PFSK-1 (cell line): ENCODE data around the gene LDAH.

Experiments
- FOXP2 ChIP-seq: optimal IDR thresholded peaks from 2 replicates; pipeline ENCODE3; 2011; ENCODE audit warnings: borderline replicate concordance, control low read depth, inconsistent platforms; ENCODE audit not compliant: insufficient read depth; ENCODE audit errors: extremely low read length, extremely low read depth
- POLR2AphosphoS5 ChIP-seq: IDR thresholded peaks from 2 replicates; pipeline ENCODE4 v1.6.1; 2012; ENCODE audit warnings: low read depth, mild to moderate bottlenecking, control low read depth, low read length, moderate library complexity
- SIN3A ChIP-seq: IDR thresholded peaks from 2 replicates; pipeline ENCODE4 v1.6.1; 2012; ENCODE audit warnings: mild to moderate bottlenecking, low read length, moderate library complexity, borderline replicate concordance; ENCODE audit not compliant: insufficient read depth
- TAF1 ChIP-seq: IDR thresholded peaks from 2 replicates; pipeline ENCODE4 v1.6.1; 2012; ENCODE audit warnings: low read length, control low read depth, borderline replicate concordance; ENCODE audit not compliant: insufficient read depth
- TF ChIP-seq, protein P1 (sequence below), 2 experiments: IDR thresholded peaks; 2 replicates each; pipeline versions ENCODE4 v1.6.1 to v1.8.0; 2011 to 2012; ENCODE audit warnings: low read depth in 2 of 2, low read length in 2 of 2, control low read depth in 1 of 2, inconsistent platforms in 1 of 2, mild to moderate bottlenecking in 1 of 2, moderate library complexity in 1 of 2; ENCODE audit not compliant: insufficient read depth in 1 of 2

LDAH gene

DNA sequence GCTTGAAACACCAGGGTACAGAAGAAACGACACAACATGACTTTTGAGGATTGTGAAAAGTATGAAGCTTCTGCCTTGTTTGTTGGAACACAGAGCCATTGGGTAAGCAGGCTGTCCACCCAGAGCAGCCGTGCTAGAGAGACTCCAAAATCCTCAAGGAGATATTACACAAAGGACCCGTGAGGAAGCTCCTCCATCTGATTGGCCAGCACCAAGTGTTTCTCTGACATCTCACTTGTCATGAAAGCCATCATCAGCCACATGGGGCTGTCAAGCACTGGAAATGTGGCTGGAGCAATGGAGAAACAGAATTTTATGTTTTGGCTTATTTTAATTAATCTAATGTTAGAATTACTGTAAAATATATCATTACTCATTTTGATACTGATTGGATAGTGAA is 29.8 kb upstream of the LDAH start:
- TF ChIP-seq TAF1 (no peak), FOXP2 (no peak), POLR2AphosphoS5 (no peak), SIN3A (no peak)
- TF ChIP-seq, protein P1, sequence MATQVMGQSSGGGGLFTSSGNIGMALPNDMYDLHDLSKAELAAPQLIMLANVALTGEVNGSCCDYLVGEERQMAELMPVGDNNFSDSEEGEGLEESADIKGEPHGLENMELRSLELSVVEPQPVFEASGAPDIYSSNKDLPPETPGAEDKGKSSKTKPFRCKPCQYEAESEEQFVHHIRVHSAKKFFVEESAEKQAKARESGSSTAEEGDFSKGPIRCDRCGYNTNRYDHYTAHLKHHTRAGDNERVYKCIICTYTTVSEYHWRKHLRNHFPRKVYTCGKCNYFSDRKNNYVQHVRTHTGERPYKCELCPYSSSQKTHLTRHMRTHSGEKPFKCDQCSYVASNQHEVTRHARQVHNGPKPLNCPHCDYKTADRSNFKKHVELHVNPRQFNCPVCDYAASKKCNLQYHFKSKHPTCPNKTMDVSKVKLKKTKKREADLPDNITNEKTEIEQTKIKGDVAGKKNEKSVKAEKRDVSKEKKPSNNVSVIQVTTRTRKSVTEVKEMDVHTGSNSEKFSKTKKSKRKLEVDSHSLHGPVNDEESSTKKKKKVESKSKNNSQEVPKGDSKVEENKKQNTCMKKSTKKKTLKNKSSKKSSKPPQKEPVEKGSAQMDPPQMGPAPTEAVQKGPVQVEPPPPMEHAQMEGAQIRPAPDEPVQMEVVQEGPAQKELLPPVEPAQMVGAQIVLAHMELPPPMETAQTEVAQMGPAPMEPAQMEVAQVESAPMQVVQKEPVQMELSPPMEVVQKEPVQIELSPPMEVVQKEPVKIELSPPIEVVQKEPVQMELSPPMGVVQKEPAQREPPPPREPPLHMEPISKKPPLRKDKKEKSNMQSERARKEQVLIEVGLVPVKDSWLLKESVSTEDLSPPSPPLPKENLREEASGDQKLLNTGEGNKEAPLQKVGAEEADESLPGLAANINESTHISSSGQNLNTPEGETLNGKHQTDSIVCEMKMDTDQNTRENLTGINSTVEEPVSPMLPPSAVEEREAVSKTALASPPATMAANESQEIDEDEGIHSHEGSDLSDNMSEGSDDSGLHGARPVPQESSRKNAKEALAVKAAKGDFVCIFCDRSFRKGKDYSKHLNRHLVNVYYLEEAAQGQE (IDR thresholded peaks at IDR 0.05; ENCODE audit: insufficient read depth in 1 of 2, low read depth in 2 of 2, low read length in 2 of 2): no peak

GRCh38 chr2:20852139-20852538 is 29.2 kb upstream of the LDAH start:
- TF ChIP-seq TAF1 (no peak), POLR2AphosphoS5 (no peak), FOXP2 (no peak), SIN3A (no peak)
- TF ChIP-seq, protein P1 (IDR thresholded peaks at IDR 0.05; ENCODE audit: insufficient read depth in 1 of 2, low read depth in 2 of 2, low read length in 2 of 2): no peak

DNA sequence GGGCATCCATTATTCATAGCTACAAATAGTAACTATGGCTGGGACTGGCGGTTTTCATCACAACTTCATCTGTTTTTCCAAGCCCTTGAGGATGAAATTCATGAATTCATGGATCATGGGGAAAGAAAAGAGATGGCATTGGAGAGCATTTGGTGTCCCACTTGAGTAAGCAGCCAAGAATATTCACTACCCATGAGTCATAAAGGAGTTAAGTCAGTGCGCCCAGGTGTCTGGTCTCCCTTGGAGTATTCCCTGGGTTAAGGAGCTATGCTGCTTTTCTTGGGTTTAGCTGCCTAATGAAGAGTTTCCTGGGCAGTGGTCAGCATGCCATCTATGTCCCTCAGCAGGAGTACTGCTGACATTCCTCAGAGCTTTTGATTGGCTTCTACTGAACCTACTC is 21.3 kb upstream of the LDAH start:
- TF ChIP-seq, protein P1 (IDR thresholded peaks at IDR 0.05; ENCODE audit: insufficient read depth in 1 of 2, low read depth in 2 of 2, low read length in 2 of 2): no peak
- TF ChIP-seq TAF1: no peak
- no peak for TF ChIP-seq POLR2AphosphoS5
- no peak for TF ChIP-seq SIN3A
- no peak for TF ChIP-seq FOXP2

DNA sequence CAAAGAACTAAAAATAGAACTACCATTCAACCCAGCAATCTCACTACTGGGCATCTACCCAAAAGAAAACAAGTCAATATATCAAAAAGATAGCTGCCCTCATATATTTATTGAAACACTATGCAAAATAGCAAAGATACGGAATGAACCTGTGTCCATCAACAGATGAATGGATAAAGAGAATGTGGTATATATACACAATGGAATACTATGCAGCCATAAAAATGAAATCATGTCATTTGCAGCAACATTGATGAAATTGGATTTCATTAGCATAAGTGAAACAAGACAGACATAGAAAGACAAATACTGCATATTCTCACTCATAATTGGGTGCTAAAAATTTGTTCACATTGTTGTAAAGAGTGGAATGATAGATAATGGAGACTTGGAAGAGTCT is 16.2 kb upstream of the LDAH start:
- TF ChIP-seq FOXP2 (no peak), TAF1 (no peak)

DNA sequence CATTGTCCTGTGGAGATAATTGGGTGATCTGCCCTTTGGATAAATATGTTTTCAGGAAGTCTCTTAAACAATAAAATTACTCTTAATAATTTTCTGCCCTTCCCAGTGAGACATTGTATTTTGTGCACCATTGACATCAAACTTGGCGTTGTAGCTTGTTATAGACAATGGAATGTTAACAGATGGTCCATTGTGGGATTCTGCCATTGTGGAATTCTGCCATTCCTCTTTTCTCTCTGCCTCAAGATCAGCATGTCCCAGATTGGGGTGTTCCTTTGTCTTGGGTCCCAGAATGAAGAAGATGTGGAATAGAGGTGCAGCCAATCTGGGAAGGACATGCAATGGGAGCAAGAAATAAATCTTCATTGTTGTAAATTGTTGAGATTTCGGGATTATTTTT is 15.1 kb upstream of the LDAH start:
- TF ChIP-seq, protein P1 (IDR thresholded peaks at IDR 0.05; ENCODE audit: insufficient read depth in 1 of 2, low read depth in 2 of 2, low read length in 2 of 2): no peak
- no peak for TF ChIP-seq SIN3A
- TF ChIP-seq FOXP2: no peak
- TF ChIP-seq TAF1: no peak
- TF ChIP-seq POLR2AphosphoS5: no peak

- TF ChIP-seq SIN3A (no peak), POLR2AphosphoS5 (no peak)
- TF ChIP-seq, protein P1 (IDR thresholded peaks at IDR 0.05; ENCODE audit: insufficient read depth in 1 of 2, low read depth in 2 of 2, low read length in 2 of 2): no peak
Observed at GRCh38 chr2:20836521-20836920, 13.6 kb upstream of the LDAH start.
